Measurements from ENCODE around the gene HIP1R.

Gene HIP1R

GRCh38 chr12:122854554-122854953 is 19.3 kb downstream of the HIP1R start:
- Histone ChIP-seq H3K27ac (ENCODE audit: low read length) (no peak overlapping the region), H3K9me2 (replicated peaks; ENCODE audit: insufficient read depth, low read length) (no peaks in the 10 kb centered on the region), H3K9ac (ENCODE audit: low read length) (no peak overlapping the region), H3K4me3 (ENCODE audit: low read length) (no peak overlapping the region), H3F3A (ENCODE audit: insufficient read depth, low read length) (no peaks in the 10 kb centered on the region), H2AFZ (ENCODE audit: low read length) (no peak overlapping the region), H3K4me2 (ENCODE audit: low read depth, low read length) (no peak overlapping the region), H3K79me2 (ENCODE audit: low read length) (no peaks in the 10 kb centered on the region), H3K4me1 (ENCODE audit: low read length) (no peaks in the 10 kb centered on the region), H4K20me1 (ENCODE audit: insufficient read depth, low read length) (no peaks in the 10 kb centered on the region), H3K9me3 (replicated peaks; ENCODE audit: insufficient read depth, low read length) (no peaks in the 10 kb centered on the region), H3K27me3 (replicated peaks; ENCODE audit: insufficient read depth, low read length) (no peaks in the 10 kb centered on the region), H3K36me3 (replicated peaks; ENCODE audit: insufficient read depth, low read length) (no peaks in the 10 kb centered on the region)
- no peak for TF ChIP-seq EZH2 (optimal IDR thresholded peaks at IDR 0.05; ENCODE audit: low read depth, low read length)
- TF ChIP-seq CTCF (IDR thresholded peaks at IDR 0.05; ENCODE audit: low read length), result no peak
- TF ChIP-seq EZH2phosphoT487 (IDR thresholded peaks at IDR 0.05; ENCODE audit: low read length), result no peak
- DNase-seq, result no peak

GRCh38 chr12:122855071-122855829 is 20.0 kb downstream of the HIP1R start:
- H3K79me2 ChIP-seq (ENCODE audit: low read length), result no peaks in the 10 kb centered on the region
- no peaks in the 10 kb centered on the region for H3F3A ChIP-seq (ENCODE audit: insufficient read depth, low read length)
- no peaks in the 10 kb centered on the region for H3K4me1 ChIP-seq (ENCODE audit: low read length)
- H3K9me2 ChIP-seq (replicated peaks; ENCODE audit: insufficient read depth, low read length), result no peaks in the 10 kb centered on the region
- H4K20me1 ChIP-seq (ENCODE audit: insufficient read depth, low read length), result no peaks in the 10 kb centered on the region
- H3K9me3 ChIP-seq (replicated peaks; ENCODE audit: insufficient read depth, low read length), result no peaks in the 10 kb centered on the region
- H3K27me3 ChIP-seq (replicated peaks; ENCODE audit: insufficient read depth, low read length), result no peaks in the 10 kb centered on the region
- H3K9ac ChIP-seq (ENCODE audit: low read length), result no peak overlapping the region
- no peak overlapping the region for H2AFZ ChIP-seq (ENCODE audit: low read length)
- TF ChIP-seq EZH2phosphoT487 (IDR thresholded peaks at IDR 0.05; ENCODE audit: low read length), result no peak
- TF ChIP-seq EZH2 (optimal IDR thresholded peaks at IDR 0.05; ENCODE audit: low read depth, low read length), result no peak
- no peak for TF ChIP-seq CTCF (IDR thresholded peaks at IDR 0.05; ENCODE audit: low read length)
- no peaks in the 10 kb centered on the region for H3K36me3 ChIP-seq (replicated peaks; ENCODE audit: insufficient read depth, low read length)
- no peak for DNase-seq
- no peak overlapping the region for H3K4me2 ChIP-seq (ENCODE audit: low read depth, low read length)
- H3K4me3 ChIP-seq (ENCODE audit: low read length), result no peak overlapping the region
- H3K27ac ChIP-seq (ENCODE audit: low read length), result no peak overlapping the region

- no peak for DNase-seq
- no peak overlapping the region for H3K4me3 ChIP-seq (ENCODE audit: low read length)
Measured at GRCh38 chr12:122855928-122856831, 20.9 kb downstream of the HIP1R start.

More at GRCh38 chr12:122855928-122856831, 20.9 kb downstream of the HIP1R start:
- H3F3A ChIP-seq (ENCODE audit: insufficient read depth, low read length), result no peaks in the 10 kb centered on the region
- no peaks in the 10 kb centered on the region for H3K9me3 ChIP-seq (replicated peaks; ENCODE audit: insufficient read depth, low read length)
- no peaks in the 10 kb centered on the region for H3K27me3 ChIP-seq (replicated peaks; ENCODE audit: insufficient read depth, low read length)
- no peak overlapping the region for H3K4me2 ChIP-seq (ENCODE audit: low read depth, low read length)
- no peaks in the 10 kb centered on the region for H3K4me1 ChIP-seq (ENCODE audit: low read length)
- H3K9ac ChIP-seq (ENCODE audit: low read length), result no peak overlapping the region
- no peak overlapping the region for H3K27ac ChIP-seq (ENCODE audit: low read length)
- H3K9me2 ChIP-seq (replicated peaks; ENCODE audit: insufficient read depth, low read length), result no peaks in the 10 kb centered on the region
- no peaks in the 10 kb centered on the region for H4K20me1 ChIP-seq (ENCODE audit: insufficient read depth, low read length)
- H3K79me2 ChIP-seq (ENCODE audit: low read length), result no peaks in the 10 kb centered on the region
- no peaks in the 10 kb centered on the region for H3K36me3 ChIP-seq (replicated peaks; ENCODE audit: insufficient read depth, low read length)
- TF ChIP-seq EZH2 (optimal IDR thresholded peaks at IDR 0.05; ENCODE audit: low read depth, low read length) (no peak), CTCF (IDR thresholded peaks at IDR 0.05; ENCODE audit: low read length) (no peak), EZH2phosphoT487 (IDR thresholded peaks at IDR 0.05; ENCODE audit: low read length) (no peak)
- H2AFZ ChIP-seq (ENCODE audit: low read length), result no peak overlapping the region
